Melanocyte of skin (primary cell): ENCODE results near the gene SFN. TPM values are rescaled to one million over a fixed set of nuclear protein-coding genes. Genes with fewer than 3 reads are reported as not detected.

Experiments
- small RNA-seq, 2 donors: library from RNA; depleted of rRNA; stranded (forward); fragments of <200 nt; gene quantifications; one replicate each; pipeline ENCODE3, GENCODE V24; 2012
- total RNA-seq, 2 donors: library from RNA; depleted of rRNA; stranded (reverse); fragments of >200 nt; gene quantifications; 2 replicates each; pipeline ENCODE4 v1.2.3, GENCODE V29; 2012

The SFN gene
- total RNA-seq: not detected

DNA sequence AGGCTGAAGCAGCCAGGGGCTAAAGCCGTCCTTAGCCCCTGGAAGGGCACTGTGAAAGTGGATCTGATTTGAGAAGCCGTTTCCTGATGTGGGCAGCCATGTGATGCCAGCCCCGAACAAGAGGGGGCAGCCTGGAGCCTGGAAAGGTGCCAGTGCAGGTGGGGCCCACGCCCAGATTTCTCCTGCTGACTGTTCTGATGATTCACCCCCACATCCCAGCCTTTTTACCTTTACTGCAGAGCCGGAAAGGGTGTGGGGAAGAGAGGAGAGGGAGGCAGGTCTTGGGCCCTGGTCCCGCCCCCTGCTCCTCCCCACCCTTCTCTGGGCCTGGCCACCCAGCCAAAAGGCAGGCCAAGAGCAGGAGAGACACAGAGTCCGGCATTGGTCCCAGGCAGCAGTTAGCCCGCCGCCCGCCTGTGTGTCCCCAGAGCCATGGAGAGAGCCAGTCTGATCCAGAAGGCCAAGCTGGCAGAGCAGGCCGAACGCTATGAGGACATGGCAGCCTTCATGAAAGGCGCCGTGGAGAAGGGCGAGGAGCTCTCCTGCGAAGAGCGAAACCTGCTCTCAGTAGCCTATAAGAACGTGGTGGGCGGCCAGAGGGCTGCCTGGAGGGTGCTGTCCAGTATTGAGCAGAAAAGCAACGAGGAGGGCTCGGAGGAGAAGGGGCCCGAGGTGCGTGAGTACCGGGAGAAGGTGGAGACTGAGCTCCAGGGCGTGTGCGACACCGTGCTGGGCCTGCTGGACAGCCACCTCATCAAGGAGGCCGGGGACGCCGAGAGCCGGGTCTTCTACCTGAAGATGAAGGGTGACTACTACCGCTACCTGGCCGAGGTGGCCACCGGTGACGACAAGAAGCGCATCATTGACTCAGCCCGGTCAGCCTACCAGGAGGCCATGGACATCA lies at the start of gene SFN:
Gene SFN, plus strand, starts transcription at position 369 of the 904 bp plus-strand sequence. Its CDS starts 64 bp downstream, at position 433.

DNA sequence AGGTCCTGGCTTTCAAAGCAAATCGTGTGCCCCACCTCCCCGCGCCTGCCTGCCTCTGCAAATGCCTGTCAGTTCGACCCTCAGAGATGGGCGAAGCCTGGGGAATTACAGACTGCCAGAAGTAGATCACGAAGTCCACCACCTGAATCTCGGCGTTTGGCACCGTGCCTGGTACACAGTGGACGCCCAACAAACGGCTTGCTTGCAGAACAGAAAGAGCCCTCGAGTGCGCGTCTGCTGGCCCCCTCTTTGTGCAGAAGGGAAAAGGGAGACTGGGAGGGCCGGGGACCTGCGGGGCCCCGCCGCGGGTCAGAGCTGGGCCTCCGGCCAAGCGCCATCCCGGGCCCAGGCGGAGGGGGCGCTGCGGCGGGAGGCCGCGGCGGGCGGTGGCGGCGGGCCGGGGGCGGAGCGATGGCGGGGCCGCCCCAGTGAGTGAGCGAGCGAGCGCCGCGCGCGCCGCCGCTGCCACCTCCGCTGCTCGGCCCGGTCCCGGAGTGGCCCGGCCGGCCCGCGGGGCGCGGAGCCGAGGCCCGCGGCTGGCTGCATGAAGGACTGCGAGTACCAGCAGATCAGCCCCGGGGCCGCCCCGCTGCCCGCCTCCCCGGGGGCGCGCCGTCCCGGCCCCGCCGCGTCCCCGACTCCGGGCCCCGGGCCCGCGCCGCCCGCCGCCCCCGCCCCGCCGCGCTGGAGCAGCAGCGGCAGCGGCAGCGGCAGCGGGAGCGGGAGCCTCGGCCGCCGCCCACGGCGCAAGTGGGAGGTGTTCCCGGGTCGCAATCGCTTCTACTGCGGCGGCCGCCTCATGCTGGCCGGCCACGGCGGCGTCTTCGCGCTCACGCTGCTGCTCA lies 36.5 kb upstream of the SFN start, which contains the start of gene ZDHHC18:
Gene ZDHHC18, plus strand, starts transcription at position 428 of the 845 bp plus-strand sequence. Its CDS starts 117 bp downstream, at position 545.

DNA sequence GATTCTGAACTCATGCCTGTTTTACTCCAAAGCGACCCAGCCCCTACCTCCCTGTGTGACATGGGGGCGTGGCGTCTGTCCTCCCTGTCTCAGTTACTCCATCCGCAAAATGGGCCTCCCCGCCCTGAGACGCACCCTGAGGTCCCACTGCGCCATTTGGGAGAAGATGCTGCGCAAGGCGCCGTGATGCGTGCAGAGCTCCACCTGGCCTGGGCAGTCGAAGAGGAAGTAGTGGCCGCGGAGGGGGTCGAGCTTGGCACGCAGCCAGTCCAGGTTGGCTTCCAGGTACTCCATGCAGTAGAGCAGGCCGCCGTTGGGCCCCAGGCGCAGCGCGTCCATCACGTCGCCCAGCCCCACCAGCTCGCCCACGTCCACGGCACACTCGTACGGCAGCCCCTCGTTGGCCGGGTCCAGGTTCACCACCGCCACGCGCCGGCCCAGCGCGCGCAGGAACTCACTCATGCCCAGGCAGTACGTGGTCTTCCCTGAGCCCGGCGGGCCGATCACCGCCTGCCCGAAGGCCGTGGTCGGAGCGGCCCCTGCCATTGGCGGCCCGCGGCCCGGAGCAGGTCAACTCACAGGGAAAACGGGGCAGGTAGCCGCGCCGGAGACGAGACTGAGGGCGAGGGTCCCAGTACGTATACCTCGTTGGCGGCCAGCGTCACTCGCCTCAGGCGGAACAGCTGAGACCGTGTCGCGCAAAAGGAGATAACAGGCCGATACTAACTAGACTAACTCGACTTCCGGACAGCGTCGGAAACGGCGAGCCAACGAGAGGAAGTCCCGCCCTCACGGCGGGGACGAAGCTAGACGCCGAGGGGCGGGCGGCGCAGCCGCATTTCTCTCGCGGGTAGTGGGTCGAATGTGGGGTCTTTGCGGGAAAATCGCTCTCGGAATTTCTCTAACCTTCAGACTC lies 26.9 kb downstream of the SFN start, which contains the start of gene GPN2:
Gene GPN2, minus strand, starts transcription at position 733 of the 916 bp plus-strand sequence. Its CDS starts 187 bp downstream, at position 546.

DNA sequence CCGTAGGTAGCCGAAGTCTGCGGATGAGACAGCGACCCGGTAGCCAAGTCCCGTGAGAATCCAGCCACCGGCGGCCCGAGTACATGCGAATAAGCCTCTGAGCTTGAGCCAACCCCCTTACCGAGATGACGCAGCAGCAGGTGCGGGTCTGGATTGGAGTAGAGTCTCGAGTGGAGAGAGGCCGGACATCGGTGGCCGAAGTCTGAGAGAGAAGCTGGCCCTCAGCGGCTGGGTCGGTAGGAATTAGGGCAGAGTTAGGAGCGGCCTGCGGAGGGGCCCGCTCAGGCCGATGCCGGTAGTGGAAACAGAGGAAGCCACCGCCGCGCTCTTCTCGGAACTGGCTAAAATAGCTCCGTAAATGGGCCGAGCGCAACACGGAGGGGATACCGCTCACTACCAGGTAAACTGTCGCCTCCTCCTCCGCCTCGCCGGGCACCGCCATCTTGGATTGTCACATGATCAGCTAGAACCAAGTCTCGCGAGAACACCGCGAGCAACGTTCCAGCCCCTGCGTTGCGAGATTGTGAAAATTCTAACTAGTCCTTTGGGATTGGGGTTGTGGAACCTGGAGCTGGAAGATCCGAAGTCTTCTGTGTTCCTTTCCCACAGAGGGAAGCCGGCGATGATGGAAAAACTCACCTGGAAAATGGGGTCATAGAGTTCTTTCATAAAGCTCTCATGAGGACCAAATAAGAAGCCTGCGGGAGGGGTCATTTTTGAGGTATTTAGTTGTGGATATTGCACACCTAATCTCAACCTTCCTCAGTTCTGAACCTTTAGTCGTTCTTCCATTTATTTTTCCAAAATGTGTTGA lies 37.3 kb downstream of the SFN start, which contains the start of gene GPATCH3:
Gene GPATCH3, minus strand, starts transcription at position 467 of the 814 bp plus-strand sequence. Its CDS starts 25 bp downstream, at position 442.

Small RNA genes within 50 kb of the gene (small RNA-seq; reads per million reads assigned to genes)
- 0 reads per million in 2 donors for gene RN7SL165P

Other genes with a start within 250 kb of the SFN start
- 10 to 100 TPM; 26.6 to 27.5 TPM for gene ARID1A, start 167.1 kb upstream of the SFN start, total RNA-seq
- gene PIGV, start 75.2 kb upstream of the SFN start, total RNA-seq: 10 to 100 TPM; 13.0 to 22.7 TPM
- gene ZDHHC18, start 36.5 kb upstream of the SFN start, total RNA-seq: 10 to 100 TPM in 1 of 2 donors, 1 to 10 TPM in 1; 7.2 to 12.0 TPM
- 10 to 100 TPM in 1 of 2 donors, 1 to 10 TPM in 1; 6.2 to 14.0 TPM for gene GPN2, start 27.1 kb downstream of the SFN start, total RNA-seq
- 1 to 10 TPM; 8.3 to 9.6 TPM for gene GPATCH3, start 37.3 kb downstream of the SFN start, total RNA-seq
- not detected for gene NR0B2, start 50.8 kb downstream of the SFN start, total RNA-seq
- gene NUDC, start 58.6 kb downstream of the SFN start, total RNA-seq: 10 to 100 TPM; 20.6 to 40.3 TPM
- gene KDF1, start 97.3 kb downstream of the SFN start, total RNA-seq: not detected
- 1 to 10 TPM; 5.2 to 7.7 TPM for gene TRNP1, start 130.5 kb downstream of the SFN start, total RNA-seq
- gene TENT5B, start 149.7 kb downstream of the SFN start, total RNA-seq: 1 to 10 TPM in 1 of 2 donors, under 1 TPM in 1; 0.34 to 2.3 TPM